Measurements from ENCODE around the gene CMTM8.

DNA sequence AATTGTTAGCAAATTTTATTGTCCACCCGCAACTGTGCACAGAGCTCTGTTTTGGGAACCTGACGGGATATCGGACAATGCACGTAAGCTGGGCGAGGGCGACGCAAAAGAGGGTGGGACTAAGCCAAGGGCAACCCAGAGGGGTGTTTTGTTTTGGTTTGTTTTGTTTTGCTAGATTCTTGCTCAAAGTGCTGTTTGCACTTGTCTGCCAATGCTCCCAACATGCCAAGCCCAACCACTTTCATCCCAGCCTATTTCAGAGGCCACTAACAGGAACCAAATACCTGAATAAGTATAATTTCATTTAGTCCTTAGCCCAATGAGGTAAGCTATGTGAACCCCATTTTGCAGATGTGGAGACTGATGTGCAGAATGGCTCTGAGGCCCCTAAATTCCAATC is 143.4 kb downstream of the CMTM8 start:
- TF ChIP-seq CTCF (IDR thresholded peaks at IDR 0.05; ENCODE audit: low read depth, low read length) (no peak), MYC (IDR thresholded peaks at IDR 0.05; ENCODE audit: low read depth, low read length) (no peak), POLR2A (IDR thresholded peaks at IDR 0.05; ENCODE audit: extremely low read depth, insufficient read length) (no peak)
- TF ChIP-seq, protein P1, sequence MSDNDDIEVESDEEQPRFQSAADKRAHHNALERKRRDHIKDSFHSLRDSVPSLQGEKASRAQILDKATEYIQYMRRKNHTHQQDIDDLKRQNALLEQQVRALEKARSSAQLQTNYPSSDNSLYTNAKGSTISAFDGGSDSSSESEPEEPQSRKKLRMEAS (IDR thresholded peaks at IDR 0.05; ENCODE audit: low read depth, low read length): no peak

Measured in NB4 (cell line).